Measurements from ENCODE around the gene GSK3B.

The GSK3B gene

GRCh38 chr3:119831941-119832371 lies 262.3 kb downstream of the GSK3B start:
- no peak overlapping the region for H3K4me3 ChIP-seq (ENCODE audit: low read depth, low read length)
- DNase-seq (ENCODE audit: low read depth) = no peak
- TF ChIP-seq CTCF (IDR thresholded peaks at IDR 0.05; ENCODE audit: low read depth, low read length, missing control alignments) = no peak

- no peak overlapping the region for H3K4me3 ChIP-seq (ENCODE audit: low read depth, low read length)
- TF ChIP-seq CTCF (IDR thresholded peaks at IDR 0.05; ENCODE audit: low read depth, low read length, missing control alignments) = peak; percentile 12
- DNase-seq (ENCODE audit: low read depth) = no peak
Measured at GRCh38 chr3:119831022-119831421, 263.2 kb downstream of the GSK3B start.

GRCh38 chr3:119829420-119829819 lies 264.8 kb downstream of the GSK3B start:
- DNase-seq (ENCODE audit: low read depth) = no peak
- no peak overlapping the region for H3K4me3 ChIP-seq (ENCODE audit: low read depth, low read length)
- TF ChIP-seq CTCF (IDR thresholded peaks at IDR 0.05; ENCODE audit: low read depth, low read length, missing control alignments) = no peak

GRCh38 chr3:119826711-119827608 lies 267.3 kb downstream of the GSK3B start:
- no peak for DNase-seq (ENCODE audit: low read depth)
- no peak for TF ChIP-seq CTCF (IDR thresholded peaks at IDR 0.05; ENCODE audit: low read depth, low read length, missing control alignments)
- no peak overlapping the region for H3K4me3 ChIP-seq (ENCODE audit: low read depth, low read length)

GRCh38 chr3:119825820-119826219 lies 268.4 kb downstream of the GSK3B start:
- no peak overlapping the region for H3K4me3 ChIP-seq (ENCODE audit: low read depth, low read length)
- no peak for DNase-seq (ENCODE audit: low read depth)
- no peak for TF ChIP-seq CTCF (IDR thresholded peaks at IDR 0.05; ENCODE audit: low read depth, low read length, missing control alignments)

- DNase-seq (ENCODE audit: low read depth) = no peak
- H3K4me3 ChIP-seq (ENCODE audit: low read depth, low read length) = no peak overlapping the region
- no peak for TF ChIP-seq CTCF (IDR thresholded peaks at IDR 0.05; ENCODE audit: low read depth, low read length, missing control alignments)
Measured at GRCh38 chr3:119819806-119820205, 274.4 kb downstream of the GSK3B start.

- TF ChIP-seq CTCF (IDR thresholded peaks at IDR 0.05; ENCODE audit: low read depth, low read length, missing control alignments) = no peak
- H3K4me3 ChIP-seq (ENCODE audit: low read depth, low read length) = no peak overlapping the region
- no peak for DNase-seq (ENCODE audit: low read depth)
Measured at GRCh38 chr3:119818937-119819336, 275.3 kb downstream of the GSK3B start.
